Esophagus squamous epithelium (tissue), 4 donors: Measurements from ENCODE around the gene DIRAS2.

Source experiments
- POLR2A ChIP-seq, 4 donors: fragments of 450-650 bp; IDR thresholded peaks; one replicate each; pipeline ENCODE4 v1.6.1; 2017; ENCODE audit warnings: antibody characterized with exemption in 4 of 4, mild to moderate bottlenecking in 4 of 4, moderate library complexity in 3 of 4
- TF ChIP-seq, protein P1 (sequence below), 6 experiments: fragments of 450-650 bp in 4 of 6; fragments of 200-600 bp in 2 of 6; sonication (generic) in 2 of 6; IDR thresholded peaks; one replicate each; pipeline ENCODE4 v1.5.1; 2016 to 2019; ENCODE audit warnings: antibody characterized with exemption in 6 of 6, mild to moderate bottlenecking in 4 of 6, moderate library complexity in 4 of 6

DNA sequence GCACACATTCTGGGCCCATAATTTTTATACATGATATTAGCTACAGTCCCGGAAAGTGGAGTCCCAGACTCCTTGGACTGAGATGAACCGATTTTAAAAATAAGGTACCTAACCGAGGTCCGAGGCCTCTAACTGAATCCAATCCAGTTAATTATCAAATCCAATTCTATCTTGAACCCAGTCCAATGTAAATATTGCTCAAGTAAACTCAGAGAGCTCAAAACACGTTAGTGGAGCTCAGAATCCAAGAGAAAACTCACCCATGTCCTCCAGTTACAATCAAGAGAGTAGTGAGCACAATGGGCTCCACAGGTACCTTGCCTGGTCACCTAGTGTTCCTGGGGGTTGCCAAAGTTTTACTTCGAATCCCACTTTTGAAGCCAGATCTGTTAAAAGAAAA is 37.9 kb upstream of the DIRAS2 start:
- TF ChIP-seq, protein P1, sequence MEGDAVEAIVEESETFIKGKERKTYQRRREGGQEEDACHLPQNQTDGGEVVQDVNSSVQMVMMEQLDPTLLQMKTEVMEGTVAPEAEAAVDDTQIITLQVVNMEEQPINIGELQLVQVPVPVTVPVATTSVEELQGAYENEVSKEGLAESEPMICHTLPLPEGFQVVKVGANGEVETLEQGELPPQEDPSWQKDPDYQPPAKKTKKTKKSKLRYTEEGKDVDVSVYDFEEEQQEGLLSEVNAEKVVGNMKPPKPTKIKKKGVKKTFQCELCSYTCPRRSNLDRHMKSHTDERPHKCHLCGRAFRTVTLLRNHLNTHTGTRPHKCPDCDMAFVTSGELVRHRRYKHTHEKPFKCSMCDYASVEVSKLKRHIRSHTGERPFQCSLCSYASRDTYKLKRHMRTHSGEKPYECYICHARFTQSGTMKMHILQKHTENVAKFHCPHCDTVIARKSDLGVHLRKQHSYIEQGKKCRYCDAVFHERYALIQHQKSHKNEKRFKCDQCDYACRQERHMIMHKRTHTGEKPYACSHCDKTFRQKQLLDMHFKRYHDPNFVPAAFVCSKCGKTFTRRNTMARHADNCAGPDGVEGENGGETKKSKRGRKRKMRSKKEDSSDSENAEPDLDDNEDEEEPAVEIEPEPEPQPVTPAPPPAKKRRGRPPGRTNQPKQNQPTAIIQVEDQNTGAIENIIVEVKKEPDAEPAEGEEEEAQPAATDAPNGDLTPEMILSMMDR (IDR thresholded peaks at IDR 0.05) = no peak
- TF ChIP-seq POLR2A (IDR thresholded peaks at IDR 0.05) = no peak
